Stimulated activated CD4-positive, alpha-beta T cell treated with anti-CD3 and anti-CD28 coated beads, Interleukin-1b, Interleukin-23, amount 100 ng/mL, for 4 hours (primary cell): ENCODE measurements around the gene ING2.
"Not testable (repeated sequence)": the region's sequence is repeated elsewhere in the genome, so short reads cannot be mapped to it uniquely, and the experiment has no call there.

Experiments used
- DNase-seq, 2 donors: peaks; one replicate each; pipeline ENCODE4 v3.0.0-alpha.2; 2020; ENCODE audit warnings: low read depth in 2 of 2

Gene ING2, protein sequence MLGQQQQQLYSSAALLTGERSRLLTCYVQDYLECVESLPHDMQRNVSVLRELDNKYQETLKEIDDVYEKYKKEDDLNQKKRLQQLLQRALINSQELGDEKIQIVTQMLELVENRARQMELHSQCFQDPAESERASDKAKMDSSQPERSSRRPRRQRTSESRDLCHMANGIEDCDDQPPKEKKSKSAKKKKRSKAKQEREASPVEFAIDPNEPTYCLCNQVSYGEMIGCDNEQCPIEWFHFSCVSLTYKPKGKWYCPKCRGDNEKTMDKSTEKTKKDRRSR

GRCh38 chr4:183504930-183505610 lies at the start of gene ING2:
Gene ING2 (plus strand): TSS chr4:183505058. CDS start chr4:183505196, 138 bp downstream.
- peak in 1 of 2 donors; percentile 1 for DNase-seq

GRCh38 chr4:183455431-183456195 lies 49.2 kb upstream of the ING2 start:
- no peak for DNase-seq

DNA sequence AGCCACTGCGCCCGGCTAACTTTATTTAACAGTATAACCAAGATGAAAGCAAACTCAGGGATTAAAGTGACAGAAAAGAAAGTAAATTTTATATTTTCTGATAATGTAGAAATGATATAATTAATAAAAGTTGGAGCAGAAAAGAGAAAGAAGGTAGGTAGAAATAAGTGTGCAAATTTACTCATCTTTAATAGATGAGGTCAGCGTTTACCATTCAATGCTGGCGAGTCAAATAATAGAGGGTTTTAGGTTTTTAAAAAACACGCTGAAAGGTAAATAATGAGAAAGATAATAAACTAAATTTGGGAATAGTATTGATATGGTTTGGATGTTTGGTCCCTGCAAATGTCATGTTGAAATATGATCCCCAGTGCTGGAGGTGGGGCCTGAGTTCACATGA lies 46.9 kb upstream of the ING2 start:
- DNase-seq: no peak

DNA sequence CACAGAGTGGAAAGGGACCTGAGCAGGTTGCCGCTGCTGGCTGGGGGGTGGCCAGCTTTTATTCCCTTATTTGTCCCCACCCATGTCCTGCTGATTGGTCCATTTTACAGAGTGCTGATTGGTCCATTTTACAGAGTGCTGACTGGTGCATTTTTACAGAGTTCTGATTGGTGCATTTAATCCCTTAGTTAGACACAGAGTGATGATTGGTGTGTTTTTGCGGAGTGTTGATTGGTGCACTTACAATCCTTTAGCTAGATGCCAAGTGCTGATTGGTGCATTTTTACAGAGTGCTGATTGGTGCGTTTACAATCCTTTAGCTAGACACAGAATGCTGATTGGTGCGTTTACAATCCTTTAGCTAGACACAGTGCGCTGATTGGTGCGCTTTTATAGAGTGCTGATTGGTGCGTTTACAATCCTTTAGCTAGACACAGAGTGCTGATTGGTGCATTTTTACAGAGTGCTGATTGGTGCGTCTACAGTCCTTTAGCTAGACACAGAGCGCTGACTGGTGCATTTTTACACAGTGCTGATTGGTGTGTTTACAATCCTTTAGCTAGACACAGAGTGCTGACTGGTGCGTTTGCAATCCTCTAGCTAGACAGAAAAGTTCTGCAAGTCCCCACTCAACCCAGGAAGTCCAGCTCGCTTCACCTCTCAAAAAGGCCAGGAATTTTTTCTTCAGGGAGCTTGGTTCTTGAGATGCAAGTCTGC lies 40.8 kb upstream of the ING2 start:
- not testable (repeated sequence) for DNase-seq

DNA sequence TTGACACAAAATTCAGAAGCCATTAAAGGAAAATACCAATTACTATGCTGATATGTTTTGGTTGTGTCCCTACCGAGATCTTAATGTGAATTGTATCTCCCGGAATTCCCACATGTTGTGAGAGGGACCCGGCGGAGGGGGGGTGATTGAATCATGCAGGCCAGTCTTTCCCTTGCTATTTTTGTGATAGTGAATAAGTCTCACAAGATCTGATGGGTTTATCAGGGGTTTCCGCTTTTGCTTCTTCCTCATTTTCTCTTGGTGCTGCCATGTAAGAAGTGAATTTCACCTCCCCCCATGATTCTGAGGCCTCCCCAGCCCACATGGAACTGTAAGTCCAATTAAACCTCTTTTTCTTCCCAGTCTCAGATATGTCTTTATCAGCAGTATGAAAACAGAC lies 39.0 kb upstream of the ING2 start:
- DNase-seq: not testable (repeated sequence)

GRCh38 chr4:183467246-183467645 lies 37.6 kb upstream of the ING2 start:
- DNase-seq: no peak

GRCh38 chr4:183468210-183469095 lies 36.4 kb upstream of the ING2 start:
- no peak for DNase-seq

DNA sequence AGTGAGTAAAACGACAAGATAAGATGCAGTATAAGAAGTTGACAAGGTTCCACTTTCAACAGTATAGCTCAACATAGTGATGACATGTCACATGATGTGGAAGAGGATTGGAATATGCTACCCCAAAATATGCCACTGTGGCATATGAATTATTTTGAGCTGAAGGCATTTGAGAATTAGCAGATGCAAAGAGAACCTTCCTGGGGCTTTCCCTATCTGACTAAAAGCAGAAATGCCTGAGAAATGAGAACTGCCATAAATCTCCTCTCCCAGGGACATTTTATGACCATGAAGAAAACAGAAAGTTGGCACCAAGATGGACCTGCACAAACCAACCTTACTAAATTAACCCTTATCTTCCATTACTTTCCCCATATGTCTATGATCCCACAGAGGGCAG lies 35.6 kb upstream of the ING2 start:
- no peak for DNase-seq

DNA sequence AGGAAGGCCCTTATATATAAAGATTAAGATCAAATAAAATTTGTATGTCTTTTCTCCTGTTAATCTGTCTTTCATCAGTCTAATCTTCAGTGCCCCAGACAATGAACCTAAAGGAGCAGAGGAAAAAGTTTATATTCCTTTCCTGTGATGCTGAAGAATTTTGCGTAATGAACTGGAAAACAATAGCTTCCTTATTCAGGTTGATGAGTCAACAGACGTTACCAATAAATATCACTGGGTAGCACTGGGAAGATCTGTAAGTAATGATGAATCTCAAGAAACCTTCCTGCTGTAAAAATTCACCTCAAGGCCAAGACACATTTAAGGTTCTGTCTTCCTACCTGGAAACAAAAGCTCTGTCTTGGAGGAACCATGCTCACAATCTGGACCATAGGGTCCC lies 34.9 kb upstream of the ING2 start:
- DNase-seq: no peak

DNA sequence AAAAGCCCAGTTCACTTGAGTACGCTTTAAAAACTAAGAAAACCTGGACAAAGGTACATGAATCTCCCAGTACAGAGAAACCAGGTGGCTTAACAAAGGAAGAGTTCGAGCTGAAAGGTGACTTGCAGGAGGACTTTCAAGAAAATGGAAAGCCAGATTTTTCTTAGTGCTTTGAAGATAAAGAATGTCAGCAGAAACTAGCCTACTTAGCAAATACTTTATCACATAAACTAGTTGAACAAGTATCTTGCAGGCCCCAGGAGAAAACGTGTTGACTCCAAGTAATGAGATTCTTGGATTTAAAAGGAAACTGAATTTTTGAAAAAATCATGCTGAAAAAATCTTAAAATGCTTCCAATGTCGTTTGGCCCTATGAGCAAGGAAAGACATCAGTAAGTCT lies 34.0 kb upstream of the ING2 start:
- no peak for DNase-seq

GRCh38 chr4:183471946-183472708 lies 32.7 kb upstream of the ING2 start:
- peak; percentile 82 to 83 for DNase-seq

DNA sequence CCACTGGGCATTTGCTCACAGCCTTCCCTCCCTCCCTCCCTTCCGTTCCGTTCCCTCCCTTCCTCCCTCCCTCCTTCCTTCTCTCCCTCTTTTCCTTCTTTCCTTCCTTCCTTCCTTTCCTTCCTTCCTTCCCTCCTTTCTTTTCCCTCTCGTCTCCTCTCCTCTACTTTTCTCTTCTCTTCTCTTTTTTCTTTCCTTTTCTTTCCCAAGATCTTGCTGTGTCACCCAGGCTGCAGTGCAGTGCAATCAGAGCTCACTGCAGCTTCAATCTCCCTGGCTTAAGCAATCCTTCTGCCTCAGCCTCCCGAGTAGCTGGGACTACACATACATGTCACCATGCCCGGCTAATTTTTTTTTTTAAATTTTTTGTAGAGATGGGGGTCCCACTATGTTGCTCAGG lies 26.7 kb upstream of the ING2 start:
- DNase-seq: no peak

DNA sequence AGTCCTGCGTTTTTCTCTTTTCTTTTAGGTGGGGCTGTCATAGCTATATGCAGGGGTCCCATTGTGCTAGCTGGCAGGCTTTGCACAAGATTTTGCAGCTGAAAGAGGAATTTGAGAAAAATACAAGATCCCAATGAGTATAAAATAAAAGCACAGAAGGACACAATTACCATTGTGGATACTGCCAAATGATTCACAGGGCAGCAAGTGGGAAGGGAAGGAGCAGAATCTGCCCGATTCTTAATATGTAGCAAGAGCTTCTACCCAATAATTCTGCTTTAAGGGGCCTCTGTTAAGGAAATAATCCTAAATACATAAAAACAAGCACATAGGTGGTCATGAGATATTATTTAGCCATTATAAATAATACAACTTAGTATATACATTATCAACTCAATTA lies 25.9 kb upstream of the ING2 start:
- DNase-seq: no peak

GRCh38 chr4:183482515-183483095 lies 22.3 kb upstream of the ING2 start:
- not testable (repeated sequence) for DNase-seq

GRCh38 chr4:183483997-183484396 lies 20.9 kb upstream of the ING2 start:
- DNase-seq: no peak

GRCh38 chr4:183485411-183486160 lies 19.3 kb upstream of the ING2 start:
- DNase-seq: no peak

GRCh38 chr4:183492791-183493222 lies 12.1 kb upstream of the ING2 start:
- DNase-seq: no peak

DNA sequence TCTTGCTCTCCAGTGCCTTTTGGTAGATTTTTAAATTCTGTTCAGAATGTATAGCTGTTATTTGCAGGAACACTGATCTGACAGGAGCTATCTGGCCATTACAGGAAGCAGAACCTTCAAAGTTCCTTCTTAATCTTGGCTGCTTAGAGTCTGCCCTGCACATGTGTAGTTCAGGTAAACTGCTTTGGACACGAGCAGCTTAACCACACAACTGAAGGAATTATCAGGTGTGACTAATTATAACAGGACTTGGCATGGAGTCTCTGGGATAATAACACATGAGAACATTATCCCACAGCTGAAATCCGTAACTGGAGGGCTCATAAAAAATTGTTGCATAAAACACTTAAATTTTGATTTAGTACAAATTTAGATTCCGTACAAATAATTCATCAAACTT lies 11.6 kb upstream of the ING2 start:
- no peak for DNase-seq

GRCh38 chr4:183495184-183495583 lies 9.7 kb upstream of the ING2 start:
- DNase-seq: no peak
